ENCODE data around the gene SHISAL2A.

The SHISAL2A gene

DNA sequence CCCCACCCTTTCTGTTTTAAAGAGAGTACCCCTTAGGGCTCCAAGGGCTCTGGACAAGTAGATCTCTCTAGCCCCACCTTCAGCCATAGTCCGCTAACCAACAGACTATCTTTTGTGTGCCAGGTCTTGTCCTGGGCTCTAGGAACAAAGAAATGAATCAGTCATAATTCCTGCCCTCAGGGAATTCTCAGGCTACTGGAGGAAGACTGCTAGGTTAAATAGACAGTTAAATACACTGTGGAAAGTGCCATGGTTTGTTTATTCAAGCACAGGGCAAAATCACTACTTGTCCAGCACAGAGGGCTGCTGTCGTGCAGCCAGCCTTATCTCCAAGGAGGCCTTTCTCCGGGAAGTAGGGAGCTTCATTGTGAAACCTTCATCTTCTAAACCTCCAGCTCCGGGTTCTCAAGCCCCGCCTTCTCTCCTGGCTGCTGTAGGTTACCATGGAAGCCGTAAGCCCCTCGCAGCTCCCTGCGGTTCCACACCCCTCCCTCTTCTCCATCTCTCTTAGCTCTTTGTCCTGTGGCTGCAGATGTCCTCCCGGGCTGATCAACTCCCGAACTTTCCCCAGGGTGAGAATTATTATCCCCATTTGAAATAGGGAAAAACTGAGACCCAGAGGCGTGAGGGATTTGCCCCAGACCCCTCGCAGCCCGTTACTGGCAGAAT lies 29.8 kb downstream of the SHISAL2A start:
- no peak for DNase-seq

DNA sequence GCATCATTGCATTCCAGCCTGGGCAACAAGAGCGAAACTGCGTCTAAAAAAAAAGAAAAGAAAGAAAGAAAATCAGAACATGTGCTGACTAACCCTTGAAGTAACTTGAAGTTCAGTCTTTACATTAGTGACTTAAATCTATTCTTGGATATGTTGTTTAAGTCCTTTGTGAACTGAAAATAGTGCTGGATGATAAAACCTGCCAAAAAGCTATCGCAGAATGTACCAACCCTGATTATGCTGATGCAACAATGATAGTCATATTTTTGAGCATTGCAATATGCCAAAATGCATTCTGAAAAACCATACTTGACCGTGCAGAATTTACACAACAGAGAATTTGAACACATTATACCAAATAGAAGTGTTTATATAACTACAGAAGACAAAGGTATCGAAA lies 30.7 kb downstream of the SHISAL2A start:
- DNase-seq: no peak

DNA sequence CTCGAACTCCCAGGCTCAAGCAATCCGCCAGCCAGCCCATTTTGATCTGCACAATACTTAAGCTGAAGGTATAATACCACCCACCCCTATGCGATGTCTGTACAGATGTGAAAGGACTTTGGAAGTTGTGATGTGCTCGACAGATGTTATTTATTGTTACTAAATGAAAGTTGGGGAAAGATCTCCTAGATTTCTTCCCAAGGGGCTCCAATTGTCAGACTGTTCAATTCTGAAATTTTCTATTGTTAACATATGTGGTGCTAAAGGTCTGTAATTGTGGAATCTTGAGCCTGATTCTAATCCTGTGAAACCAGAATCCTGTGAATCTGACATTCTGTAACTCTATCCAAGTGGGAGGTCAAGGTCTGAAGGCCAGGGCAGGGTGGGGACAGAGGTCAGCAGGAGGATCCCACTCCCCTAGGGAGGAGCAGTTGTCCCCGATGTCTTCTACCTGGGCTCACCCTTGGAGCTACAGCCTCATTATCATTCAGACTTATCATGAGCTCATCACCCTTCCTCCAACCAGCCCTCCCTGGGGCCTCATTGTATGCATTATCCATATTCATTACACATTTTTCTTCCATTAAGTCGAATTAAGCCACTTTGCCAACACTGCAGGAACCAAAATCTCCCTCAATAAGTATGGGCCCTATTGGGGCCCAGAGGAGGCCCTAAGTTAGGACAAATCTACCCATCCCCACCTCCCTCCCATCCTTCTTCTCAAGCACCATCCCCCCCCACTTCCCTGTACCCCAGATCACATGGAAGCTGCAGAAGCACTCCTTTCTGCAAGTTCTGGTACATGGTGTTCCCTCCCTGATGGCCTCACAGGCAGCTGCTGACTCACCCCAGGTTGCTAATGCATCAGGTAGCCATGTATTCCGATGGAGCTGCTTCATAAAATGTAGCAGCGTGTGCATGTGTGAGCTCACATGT lies 32.3 kb downstream of the SHISAL2A start:
- no peak for DNase-seq

DNA sequence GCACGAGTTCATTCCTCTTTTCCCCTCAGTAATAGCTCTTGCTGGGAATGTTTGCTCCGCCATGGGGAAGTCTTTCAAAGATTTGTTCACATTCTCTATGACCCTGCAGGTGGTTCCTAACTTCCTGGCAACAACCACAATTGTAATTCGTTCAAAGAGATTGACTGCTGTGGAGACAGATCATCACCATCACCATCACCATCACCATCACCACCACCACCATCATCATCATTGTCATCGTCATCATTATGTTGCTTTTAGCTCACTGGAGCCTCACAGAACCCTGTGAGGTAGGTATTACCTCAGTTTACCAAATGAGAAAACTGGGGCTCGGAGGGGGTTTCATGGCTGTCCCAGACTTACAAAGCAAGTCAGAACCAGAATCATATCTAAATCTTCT lies 34.3 kb downstream of the SHISAL2A start:
- no peak for DNase-seq

DNA sequence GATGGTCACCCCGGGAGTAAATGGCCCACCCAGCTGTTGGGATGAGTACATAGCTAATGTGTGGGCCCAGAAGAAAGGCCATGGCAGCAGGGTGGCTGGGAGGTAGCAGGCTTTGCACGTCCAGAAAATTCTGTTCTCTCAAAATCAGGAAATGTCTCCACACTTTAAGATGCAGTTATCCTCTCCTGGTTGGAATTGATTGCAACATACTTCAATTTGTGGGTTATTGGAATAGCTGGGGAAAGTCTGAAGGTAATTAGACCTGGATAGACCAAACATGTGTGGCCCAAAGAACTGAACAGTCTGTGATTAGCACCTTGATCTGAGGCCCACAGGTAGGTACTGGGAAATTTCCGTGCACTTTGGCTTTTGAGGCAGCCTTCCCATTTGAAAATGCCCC lies 35.0 kb downstream of the SHISAL2A start:
- DNase-seq: no peak

DNA sequence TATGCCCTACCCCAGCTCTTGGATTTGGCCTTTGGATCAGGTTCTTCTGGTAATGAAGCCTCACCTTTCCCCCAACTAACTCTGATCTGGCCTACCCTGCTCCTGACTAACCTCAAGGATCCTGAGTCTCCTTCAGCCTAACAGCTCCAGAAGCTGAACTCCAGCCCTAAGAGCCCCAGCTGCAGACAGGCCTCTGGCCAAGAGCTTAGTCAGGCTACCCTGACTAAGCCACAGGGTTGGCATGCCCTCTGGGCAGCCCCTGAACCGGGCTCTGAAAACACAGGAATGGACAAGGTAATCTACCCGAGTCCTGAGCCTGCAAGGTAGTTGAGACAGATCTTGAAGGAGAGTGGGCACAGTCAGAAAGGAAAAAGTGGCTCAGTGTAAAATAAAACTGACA lies 35.7 kb downstream of the SHISAL2A start:
- DNase-seq: no peak

DNA sequence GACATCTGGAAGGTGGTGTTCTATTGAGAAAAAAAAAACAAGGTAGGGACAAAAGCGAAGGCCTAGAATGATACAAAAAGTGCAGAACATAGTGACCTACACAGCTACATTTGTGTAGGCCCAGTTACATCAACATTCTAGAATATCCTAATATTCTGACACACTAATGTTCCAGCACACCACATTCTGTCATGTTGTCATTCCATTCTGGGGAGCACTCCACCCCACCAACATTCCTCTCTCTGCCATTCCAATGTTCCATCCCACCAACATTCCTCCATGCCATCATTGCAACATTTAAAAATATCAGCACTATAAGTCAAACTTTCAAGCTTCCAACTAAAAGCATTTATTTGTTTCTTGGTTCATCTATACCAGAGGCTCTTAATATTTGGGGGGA lies 36.7 kb downstream of the SHISAL2A start:
- no peak for DNase-seq

DNA sequence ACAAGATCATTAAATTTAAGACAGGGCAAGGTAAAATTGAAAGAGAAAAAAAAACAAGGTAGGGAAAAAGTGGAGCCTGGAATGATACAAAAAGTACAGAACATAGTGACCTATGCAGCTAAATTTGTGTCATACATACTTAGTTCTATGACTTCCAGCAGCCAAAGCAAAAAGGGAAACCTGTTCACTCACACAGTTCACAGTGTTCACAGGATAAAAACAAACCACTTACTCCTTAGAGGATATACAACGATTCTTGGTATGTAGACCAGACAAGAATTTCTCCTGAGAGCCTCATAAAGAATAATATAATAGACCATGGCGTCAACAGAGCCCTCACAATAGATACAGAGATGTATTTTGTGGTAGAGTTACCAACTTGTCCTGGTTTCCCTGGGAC lies 37.6 kb downstream of the SHISAL2A start:
- DNase-seq: no peak

DNA sequence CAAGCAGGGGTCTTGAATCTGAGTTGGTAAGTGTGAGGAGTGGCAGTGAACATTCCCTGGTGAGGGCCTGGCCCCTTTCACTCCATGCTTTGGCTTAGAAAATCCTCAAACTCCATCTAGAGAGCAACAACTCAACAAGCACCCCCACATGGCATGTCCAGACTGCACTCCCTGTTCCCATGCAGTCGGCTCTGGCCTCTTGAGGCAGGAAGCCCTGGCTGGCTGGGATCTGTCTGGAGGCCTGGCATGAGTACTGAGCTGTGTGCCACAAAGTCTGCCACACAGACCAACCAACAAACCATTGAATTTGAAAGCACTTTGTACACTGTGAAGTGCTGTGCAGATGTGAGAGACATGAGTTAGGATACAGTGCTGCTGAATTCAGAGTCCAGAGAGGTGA lies 40.0 kb downstream of the SHISAL2A start:
- DNase-seq: no peak

DNA sequence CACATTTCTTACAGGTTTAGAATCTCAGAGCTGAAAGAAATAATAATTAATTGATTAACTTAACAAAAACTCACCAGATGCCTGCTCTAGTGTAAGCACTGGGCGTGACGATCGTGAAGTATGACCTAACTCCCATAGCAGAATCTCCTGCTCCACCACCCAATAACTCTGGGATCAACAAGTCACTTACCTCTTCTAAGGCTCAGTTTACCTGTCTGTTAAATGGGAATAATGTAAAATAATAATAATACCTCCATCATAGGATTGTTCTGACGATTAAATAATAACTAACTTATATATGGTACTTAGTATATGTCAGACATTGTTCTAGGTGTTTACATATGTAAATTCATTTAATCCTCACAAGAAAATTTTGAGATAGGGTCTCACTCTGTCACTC lies 40.5 kb downstream of the SHISAL2A start:
- no peak for DNase-seq

DNA sequence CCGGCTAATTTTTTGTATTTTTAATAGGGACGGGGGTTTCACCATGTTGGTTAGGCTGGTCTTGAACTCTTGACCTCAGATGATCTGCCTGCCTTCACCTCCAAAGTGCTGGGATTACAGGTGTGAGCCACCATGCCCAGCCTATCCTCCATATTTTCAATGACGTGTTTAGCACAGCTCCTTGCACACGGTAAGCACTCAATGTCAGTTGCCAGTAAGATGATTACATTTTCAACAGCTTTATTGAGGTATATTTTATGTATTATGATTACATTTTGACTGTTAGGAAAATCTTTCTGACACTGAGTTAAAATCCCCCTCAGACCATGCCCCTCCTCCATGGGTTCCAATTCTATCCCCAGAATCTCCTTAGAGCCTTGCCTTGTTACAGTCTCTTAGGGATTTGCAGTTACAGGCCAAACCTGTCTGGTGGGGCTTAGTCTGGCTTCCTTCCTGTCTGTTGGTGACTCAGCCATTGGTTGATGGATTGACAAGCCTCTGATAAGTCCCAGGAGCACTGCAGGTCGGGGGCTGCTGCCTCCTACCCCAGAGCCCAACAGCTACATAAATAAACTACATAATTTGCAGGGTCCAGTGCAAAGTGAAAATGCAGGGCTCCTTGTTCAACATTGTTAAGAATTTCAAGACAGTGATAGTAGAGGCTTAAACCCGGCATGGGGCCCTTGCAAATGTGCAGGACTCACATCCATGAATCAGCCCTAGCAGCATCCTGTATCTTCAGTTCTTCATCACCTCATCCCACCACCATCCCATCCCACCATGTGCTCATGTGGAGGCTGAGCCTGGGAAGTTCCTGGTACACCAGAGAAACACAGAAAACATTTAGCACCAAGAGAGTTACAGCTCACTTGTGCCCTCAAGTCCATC lies 41.8 kb downstream of the SHISAL2A start:
- no peak for DNase-seq

DNA sequence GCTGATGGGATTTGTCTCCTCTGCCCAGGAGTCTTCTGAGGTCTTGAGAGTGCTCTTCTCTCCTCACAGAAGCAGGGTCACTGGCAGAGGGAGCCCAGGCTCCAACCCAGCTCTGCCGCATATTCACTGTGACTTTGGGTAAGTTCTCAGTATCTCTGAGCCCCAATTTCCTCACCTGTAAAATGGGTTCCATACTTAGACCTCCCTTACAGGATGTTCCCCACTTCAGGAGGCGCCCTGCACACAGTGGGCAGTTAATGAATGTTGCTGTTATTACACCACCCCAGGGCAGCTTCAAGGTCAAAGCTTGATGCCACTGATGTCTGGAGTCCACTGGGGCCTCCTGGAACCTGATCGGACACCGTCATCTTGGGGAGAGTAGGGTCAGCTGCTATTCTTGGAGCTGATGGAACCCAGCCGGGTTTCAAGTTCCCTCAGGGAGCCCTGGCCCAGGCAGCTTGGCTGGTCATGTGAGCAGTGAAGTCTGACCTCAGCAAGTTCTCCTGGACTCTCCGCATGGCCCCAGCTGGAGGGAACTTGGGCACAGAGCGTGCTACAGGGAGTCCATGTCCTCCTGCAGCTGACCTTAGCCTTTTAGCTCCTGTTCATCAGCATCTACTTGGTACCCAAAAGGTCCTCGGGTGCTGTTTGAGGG lies 43.4 kb downstream of the SHISAL2A start:
- DNase-seq: no peak

DNA sequence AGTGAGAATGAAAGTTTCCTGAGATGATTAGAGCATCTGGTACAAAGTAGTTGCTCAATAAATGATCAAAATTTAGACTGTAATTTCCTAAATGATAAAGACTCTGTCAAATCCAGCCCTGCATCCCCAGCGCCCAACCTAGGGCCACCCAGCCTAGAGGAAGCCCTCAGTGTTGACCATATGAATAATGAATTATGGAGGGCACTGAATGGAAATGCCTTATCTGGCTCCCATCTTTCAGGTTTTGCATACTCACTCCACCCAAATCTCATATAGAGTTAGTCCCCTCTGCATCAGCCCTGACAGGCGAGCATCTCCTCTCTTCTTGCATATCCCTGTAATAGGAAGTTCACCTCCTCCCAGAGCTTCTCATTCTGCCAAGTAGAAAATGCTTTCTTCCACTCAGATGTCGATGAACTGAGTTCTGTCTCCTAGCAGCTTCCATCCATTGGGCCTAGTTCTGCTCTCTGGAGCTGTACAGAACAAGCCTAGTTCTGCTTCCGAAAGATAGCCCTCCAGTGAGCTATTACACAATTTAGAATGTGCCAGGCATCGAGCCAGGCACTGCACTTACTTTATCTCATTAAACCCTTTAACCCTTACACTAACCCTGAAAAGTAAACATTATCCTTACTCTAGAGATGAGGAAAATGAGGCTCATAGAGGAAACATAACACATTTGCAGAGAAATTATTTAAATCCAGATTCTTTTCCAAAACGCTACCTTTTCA lies 44.3 kb downstream of the SHISAL2A start:
- DNase-seq: no peak

DNA sequence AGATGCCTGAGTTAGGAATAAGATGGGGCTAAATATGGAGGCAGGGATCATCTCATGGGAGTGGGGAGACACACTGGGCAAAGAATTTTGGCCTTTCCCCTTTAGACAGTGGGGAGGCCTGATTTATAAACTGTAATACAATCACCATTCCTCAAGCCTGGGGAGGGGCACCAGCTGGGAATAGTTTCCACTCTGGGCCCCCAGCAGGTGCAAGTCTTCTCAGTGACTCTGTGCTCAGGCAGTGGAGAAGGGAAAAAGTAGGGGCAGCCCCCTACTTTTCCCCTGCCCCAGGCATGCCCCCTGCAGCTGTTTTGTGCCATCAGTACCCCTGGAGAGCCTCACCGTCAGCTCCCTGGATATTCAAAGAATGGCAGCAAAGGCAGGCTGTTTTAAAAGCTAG lies 46.1 kb downstream of the SHISAL2A start:
- no peak for DNase-seq

DNA sequence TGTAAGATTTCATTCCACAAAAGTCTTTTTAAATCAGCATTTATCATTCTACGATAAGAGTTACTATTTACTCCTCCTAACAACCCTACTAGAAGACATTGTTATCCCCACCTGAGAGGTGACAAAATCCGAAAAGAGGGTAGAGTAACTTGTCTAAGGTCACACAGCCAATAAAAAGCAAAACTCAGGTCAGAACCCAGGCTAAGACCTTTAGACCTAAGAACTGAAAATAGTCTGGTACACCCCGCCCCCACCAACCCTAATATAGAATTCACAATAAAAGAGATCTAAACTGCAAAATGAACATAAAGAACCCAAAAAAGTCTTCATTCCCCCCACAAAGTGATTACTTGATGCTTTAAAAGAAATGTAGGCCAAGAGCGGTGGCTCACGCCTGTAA lies 46.5 kb downstream of the SHISAL2A start:
- DNase-seq: no peak

DNA sequence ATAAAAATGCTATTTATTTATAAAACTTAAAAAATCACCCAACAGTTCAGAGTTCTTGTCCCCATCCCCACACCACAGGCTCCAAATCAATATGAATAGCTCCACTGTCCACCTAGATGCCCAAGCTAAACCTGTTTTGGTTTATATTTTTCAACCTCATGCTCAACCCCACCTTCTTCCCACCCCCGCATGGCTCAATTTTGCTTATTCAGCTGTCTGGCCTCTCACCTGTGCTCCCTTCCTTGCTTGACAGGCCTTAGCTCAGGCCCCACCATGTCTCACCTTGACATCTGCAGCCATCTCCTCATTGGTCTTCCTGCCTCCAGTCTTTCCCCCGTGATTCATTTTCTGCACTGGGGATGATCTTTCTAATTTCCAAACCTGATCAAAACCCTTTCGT lies 47.4 kb downstream of the SHISAL2A start:
- no peak for DNase-seq

DNA sequence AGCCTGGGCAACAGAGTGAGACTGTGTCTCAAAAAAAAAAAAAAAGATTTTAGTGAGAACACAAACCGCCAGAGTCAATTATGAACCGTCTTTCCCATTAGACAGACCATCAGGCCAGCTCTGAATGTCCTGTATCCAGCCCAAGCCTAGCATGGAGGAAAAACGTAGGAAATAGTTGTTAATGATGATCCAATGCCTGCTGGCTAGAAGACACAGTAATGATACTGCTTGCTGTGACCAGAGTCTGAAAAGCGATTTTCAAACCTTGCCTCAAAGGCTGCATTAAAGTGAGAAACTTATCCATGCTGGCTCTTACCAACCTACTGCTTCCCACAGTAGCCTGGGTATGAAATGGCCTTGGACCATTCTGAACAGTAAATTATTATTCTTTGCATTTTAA lies 48.2 kb downstream of the SHISAL2A start:
- DNase-seq: no peak

DNA sequence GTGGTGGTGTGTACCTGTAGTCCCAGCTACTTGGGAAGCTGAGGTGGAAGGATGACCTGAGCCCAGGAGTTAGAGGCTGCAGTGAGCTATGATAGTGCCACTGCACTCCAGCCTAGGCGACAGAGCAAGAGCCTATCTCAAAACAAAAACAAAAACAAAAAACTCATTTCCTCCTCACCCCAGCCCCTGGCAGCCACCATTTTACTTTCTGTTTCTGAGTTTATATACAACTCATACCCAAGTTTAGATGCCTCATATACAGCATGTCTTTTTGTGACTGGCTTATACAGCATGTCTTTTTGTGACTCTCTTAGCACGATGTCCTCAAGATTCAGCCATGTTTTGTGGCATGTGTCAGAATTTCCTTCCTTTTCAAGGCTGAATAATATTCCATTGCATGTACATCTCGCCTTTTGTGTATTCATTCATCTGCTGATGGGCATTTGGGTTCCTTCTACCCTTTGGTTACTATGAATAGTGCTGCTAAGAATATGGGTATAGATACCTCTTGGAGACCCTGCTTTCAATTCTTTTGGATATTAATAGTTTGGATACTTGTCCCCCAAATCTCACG lies 50.5 kb downstream of the SHISAL2A start:
- no peak for DNase-seq

DNA sequence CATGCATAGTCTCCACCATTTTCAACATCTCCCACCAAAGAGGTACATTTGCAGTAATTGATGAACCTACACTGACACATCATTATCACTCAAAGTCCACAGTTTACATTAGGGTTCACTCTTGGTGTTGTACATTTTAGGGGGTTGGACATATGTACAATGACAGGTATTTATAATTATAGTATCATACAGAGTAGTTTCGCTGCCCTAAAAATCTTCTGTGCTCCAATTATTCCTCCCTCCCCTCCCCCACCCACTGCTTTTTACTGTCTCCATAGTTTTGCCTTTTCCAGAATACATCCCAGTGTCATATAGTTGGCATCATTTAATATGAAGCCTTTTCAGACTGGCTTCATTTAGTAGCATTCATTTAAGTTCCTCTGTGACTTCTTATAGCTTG lies 51.6 kb downstream of the SHISAL2A start:
- no peak for DNase-seq

DNA sequence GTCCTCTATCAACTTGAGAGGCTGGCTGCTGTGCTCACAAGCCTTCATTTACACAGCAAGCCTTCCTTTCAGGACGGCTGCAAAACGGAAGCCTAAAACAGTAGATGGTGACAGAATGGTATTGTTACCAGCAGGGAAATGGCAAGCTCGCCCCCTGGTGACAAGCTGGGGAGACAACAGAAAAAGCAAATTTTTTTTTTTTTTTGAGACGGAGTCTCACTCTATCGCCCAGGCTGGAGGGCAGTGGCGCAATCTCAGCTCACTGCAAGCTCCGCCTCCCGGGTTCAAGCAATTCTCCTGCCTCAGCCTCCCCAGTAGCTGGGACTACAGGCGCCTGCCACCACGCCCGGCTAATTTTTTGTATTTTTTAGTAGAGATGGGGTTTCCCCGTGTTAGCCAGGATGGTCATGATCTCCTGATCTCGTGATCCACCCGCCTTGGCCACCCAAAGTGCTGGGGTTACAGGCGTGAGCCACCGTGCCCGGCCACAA lies 53.3 kb downstream of the SHISAL2A start:
- peak in 1 of 2 experiments; percentile 44 for DNase-seq

DNA sequence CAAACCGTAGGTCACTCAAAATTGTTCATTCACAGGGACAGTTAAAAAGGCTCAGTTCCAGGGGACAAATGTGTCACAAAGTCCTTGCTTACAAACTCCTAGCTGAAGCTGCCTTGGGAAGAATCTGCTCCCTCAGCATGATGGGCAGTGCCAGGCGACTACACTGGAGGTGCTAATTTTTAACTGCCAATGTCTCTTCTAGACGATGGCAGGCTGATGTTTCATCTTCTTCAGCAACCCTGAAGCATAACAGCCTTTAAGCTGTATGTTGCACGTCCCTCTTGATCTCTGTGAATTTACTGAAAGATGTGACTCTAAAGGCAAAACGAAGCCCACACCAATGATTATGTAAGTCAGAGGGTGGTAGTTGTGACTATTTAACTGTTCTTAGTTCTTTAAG lies 53.9 kb downstream of the SHISAL2A start:
- no peak for DNase-seq

DNA sequence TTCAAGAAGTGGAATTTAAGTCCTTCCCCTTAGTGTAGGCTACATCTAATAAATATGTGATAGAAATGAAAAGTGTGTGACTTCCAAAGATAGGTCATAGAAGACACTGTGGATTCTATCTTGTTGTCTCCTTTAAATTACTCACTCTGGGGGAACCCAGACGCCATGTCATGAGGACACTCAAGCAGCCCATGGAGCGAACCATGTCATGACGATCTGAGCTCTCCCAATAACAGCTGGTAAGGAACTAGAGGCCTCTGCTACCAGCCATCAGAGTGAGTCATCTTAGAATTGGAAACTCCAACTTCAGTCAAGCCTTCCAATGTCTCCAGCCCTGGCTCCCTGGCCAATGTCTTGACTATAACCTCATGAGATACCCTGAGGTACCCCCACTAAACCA lies 58.9 kb downstream of the SHISAL2A start:
- no peak for DNase-seq

All from SHP77 (cell line).